PC-3 (cell line): ENCODE results near the gene USH1C.

Experiments used
- CTCF ChIP-seq: fragments of 300-600 bp; sonication (generic); conservative IDR thresholded peaks from 2 replicates; pipeline ENCODE4 v1.5.1; 2017; ENCODE audit warnings: antibody characterized with exemption, low read depth, mild to moderate bottlenecking, low read length
- EZH2 ChIP-seq: fragments of 300-600 bp; sonication (generic); IDR thresholded peaks from one replicate; pipeline ENCODE4 v1.6.1; 2017; ENCODE audit warnings: antibody characterized with exemption, mild to moderate bottlenecking, low read length; ENCODE audit not compliant: unreplicated experiment
- EZH2phosphoT487 ChIP-seq: fragments of 300-600 bp; sonication (generic); IDR thresholded peaks from 2 replicates; pipeline ENCODE4 v1.6.1; 2018; ENCODE audit warnings: mild to moderate bottlenecking, antibody characterized with exemption, low read length, borderline replicate concordance

GRCh38 chr11:17473071-17473744 is 71.0 kb downstream of the USH1C start:
- TF ChIP-seq CTCF, result peak; percentile 61
- TF ChIP-seq EZH2, result no peak
- TF ChIP-seq EZH2phosphoT487, result no peak
